Measurements from ENCODE around the gene SRPK2. TPM values are rescaled to one million over a fixed set of nuclear protein-coding genes. Genes with fewer than 3 reads are reported as not detected.

Gene SRPK2
- total RNA-seq, 1 donor from 2014 or later: 71.4 TPM

DNA sequence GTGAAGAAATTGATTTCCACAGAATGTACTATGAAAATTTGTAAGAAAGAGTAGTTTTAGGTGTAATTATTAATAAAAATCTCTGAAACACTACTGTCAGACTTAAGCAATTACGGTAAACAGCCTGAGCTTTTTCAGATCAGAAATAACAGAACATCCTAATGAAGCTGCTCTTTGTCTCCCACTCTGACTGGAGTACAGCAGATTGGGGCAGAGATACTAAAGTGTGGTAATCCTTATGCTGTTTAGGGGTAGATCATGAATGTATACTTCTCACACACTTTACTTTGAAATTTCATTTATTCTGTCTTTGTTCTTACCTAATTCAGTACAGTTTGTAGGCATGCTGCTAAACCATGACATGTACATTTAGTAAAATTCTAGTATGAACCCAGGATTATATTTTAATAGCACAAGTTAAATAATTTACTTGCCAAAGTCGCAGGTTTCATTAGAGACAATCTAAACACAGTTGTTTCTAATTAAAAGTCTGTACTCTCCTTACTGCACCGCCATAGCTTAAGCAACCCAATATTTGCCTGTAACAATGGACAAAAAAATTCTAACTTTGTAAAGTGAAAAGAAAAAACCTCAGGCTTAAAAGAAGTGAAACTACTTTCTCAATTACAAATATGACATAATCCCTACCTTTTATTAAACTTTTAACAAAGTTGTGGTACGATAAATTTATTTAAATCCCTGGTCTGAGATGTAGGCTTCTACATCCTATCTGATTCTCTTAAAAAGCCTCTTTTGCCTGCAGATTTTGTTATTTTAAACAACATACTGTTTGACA, 286.0 kb downstream of the SRPK2 start:
- no peak for DNase-seq (ENCODE audit: low read depth)

DNA sequence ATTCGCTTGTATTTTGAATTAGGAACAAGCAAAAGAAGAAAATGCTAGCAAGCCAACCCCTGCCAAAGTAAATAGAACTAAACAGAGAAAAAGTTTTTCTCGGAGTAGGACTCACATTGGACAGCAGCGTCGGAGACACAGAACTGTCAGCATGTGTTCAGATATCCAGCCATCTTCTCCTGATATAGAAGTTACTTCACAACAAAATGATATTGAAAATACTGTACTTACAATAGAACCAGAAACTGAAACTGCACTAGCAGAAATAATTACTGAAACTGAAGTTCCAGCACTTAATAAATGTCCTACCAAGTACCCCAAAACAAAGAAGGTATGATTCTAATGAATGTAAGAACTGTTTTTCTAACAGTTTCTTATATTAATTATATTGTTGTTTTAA, 286.9 kb downstream of the SRPK2 start:
- no peak for DNase-seq (ENCODE audit: low read depth)

DNA sequence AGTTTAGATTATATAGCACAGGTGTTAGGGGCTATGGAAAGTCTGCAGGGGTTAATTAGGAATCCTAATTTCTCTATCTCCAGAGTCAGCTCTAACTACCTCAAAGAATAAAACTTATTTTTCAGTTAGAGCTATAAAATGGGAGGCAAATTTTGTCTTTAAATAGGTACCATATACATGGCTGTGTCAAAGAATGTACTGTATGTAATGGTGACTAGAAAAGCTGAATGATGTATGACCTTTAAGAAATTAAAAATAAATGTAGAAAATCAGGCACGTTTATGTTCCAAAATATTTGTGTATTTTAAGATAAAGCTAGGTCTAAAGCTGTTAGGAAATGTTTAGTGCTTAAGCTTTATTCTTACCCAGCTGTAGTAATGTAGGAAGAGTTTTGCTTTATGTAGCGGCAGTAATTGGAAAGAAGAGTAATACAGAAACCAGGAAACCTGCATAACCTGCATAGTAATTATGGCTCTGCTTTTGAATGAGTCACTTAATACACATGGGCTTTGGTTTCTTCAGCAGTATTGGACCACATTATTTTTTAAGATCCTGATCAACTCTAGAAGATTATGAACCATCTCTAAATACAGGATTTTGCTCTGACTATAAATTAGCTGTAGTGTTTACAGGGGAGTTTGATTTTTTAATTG, 289.7 kb downstream of the SRPK2 start:
- no peak for DNase-seq (ENCODE audit: low read depth)

DNA sequence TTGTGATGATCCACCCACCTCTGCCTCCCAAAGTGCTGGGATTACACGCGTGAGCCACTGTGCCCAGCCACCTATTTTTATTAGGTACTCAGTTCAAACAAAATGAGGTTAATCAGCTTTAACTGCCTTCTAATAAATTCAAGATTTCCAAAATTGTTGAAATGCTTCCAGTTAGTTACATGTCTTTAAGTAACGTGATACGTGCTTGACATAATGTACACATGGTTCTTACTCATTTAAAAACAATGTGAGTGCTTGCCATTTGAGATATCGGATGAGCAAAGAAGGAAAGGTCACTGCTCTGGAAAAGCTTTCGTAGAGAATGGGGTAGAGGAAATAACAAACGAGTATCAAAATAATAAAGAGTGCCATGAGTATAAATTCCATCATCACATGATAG, 291.1 kb downstream of the SRPK2 start:
- peak; percentile 22 for DNase-seq (ENCODE audit: low read depth)

DNA sequence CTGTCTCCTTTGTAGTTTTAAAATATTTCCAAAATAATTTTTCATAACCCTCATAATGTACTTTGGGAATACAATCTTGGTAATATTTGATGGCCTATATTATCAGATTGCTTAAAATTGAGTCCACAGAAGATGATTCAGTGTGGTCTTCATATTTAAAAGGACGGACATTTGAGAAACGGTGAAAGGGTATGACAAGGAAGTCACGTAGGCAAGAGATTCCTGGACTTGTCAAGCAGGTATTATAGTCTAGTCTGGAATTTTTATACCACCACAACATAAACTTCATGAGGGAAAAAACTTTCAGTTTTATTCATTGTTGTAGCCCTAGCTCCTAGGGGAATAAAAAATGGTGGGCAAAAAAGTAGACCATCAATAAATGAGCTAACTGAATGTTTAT, 292.4 kb downstream of the SRPK2 start:
- DNase-seq (ENCODE audit: low read depth): no peak

DNA sequence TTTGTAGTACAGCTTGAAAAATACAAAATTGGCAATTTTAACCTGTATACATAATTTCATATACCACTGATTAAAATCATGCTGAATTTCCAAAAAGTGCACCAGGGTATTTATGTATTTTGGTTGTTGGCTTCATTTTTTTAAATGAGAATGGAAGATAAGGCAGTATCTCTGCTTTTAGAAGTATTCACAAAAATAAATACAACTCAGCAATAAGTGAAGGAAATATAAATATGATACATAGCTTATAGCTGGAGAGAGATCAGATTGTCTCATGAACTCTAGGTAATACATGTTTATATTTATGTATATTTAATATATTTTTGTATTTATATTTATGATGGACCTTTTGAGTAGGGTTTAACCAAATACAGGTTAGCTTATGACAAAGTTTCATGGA, 293.8 kb downstream of the SRPK2 start:
- no peak for DNase-seq (ENCODE audit: low read depth)

DNA sequence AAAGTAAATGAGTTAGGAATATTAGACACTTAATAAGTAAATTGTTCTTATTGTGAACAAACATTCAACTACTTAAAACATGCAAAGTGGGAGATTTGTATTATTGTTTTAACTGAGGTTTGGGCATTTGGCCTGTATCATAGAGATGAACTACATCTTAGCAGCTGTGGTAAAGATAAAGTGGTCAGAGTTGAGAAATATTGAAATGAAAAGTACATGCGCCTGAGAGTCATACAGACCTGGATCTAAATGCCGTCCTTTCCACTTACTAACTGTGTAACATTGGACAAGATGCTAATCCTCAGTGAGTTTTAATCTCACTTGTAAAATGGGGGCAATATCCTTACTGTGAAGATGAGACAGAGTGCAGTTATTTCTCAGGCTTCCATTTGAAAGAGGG, 300.3 kb downstream of the SRPK2 start:
- DNase-seq (ENCODE audit: low read depth): no peak

DNA sequence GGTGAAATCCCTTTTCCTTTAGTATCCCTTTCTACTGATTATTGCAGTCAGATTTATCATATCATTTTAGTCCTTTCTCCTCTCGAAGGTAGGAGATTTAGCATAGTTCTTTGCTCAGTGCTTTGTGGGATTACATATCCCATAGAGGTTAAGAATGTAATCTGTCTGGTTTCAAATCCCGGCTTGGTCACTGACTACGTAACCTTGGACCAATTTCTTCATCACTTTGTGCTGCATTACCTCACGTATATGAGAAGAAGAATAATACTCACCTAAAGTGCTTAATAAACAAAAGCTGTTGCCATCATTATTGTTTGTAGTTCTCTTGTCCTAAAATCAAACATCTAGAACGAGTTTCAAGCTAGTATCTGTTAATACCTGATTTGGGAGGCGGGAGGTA, 300.7 kb downstream of the SRPK2 start:
- DNase-seq (ENCODE audit: low read depth): no peak

DNA sequence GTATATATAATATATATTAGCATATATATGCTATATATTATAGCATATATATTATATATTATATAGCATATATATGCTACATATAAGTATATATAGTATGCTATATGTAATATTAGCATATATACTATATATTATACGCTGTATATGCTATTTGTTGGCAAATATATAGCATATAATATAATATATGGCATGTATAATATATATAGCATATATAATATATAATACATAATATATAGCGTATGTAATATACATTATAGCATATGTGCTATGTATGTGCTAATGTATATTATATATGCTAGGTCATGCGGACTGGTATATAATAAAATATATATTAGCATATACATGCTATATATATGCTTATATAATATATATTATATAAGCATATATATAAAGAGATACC, 301.9 kb downstream of the SRPK2 start:
- no peak for DNase-seq (ENCODE audit: low read depth)

DNA sequence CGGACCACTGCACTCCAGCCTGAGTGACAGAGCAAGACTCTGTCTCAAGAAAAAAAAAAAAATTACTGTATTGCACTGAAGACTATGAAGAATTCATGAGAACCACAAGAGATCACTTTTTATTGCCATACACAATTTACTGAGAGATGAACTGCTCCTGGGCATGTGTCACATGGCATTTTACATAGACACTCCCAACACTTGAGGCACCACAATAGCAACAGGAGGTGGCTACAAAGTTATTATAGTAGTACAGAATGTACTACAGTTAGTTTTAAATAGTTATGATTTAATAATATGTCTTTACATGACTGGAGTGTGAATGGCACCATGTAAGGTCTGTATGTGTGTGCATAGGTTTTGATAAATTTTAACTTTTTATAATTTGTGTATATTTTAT, 304.1 kb downstream of the SRPK2 start:
- peak; percentile 31 for DNase-seq (ENCODE audit: low read depth)

DNA sequence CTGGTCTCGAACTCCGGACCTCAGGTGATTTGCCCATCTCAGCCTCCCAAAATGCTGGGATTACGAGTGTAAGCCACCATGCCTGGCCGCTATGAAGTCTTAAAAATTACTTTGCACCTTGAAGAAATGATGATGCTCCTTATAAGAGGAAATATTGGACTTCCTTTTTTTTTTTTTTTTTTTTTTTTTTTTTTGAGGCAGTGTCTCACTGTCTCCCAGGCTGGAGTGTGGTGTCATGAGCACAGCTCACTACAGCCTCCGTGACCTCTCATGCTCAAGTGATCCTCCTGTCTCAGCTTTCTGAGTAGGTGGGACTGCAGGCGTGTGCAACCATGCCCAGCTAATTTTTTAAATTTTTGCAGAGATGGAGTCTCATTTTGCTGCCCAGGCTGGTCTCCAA, 309.4 kb downstream of the SRPK2 start:
- no peak for DNase-seq (ENCODE audit: low read depth)

DNA sequence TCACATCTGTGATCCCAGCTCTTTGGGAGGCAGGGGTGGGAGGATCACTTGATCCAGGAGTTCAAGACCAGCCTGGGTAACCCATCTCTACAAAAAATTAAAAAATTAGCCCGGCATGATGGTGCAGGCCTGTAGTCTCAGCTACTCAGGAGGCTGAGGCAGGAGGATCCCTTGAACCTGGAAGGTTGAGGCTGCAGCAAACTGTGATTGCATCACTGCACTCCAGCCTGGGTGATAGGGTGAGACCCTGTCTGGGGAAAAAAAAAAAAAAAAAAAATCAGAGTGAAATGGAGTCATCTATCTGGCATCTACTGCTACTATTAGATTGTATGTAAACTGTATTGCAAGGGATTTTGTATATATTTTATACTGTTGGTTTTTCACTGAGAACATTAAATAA, 315.6 kb downstream of the SRPK2 start:
- DNase-seq (ENCODE audit: low read depth): no peak

DNA sequence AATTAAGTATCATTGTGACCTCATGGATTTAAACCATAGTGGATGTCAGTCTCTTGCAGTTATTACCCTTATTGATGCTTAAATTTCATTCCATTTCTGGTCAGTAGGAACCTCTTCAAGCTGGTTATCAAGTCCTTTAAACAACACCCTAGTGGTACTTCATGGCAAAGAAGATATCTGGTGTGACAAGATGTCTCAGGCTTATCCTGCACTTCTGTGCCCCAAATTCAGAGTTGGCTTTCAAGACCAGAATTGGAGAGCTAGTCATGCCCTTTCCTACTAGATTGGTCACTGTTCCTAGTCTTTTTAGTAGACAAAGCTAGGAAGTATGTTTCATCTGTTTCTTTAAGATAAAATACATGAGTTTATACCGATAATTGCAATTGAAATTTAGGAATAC, 319.8 kb downstream of the SRPK2 start:
- DNase-seq (ENCODE audit: low read depth): no peak

DNA sequence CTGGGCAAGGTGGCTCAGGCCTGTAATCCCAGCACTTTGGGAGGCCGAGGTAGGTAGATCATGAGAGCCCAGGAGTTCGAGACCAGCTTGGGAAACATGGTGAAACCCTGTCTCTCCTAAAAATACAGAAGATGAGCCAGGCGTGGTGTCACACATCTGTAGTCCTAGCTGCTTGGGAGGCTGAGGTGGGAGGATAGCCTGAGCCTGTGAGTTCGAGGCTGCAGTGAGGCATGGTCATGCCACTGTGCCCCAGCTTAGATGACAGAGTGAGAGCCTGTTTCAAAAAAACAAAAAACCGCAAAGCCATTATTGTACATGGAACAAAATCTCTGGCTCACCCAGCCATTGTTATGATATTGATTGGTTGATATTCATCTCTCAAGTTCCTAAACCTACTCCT, 321.0 kb downstream of the SRPK2 start:
- DNase-seq (ENCODE audit: low read depth): no peak

Other genes with a start within 250 kb of the SRPK2 start
- gene PUS7, start 133.3 kb upstream of the SRPK2 start, total RNA-seq: 22.3 and 38.5 TPM in 2 replicates
- 14.6 and 19.1 TPM in 2 replicates for gene RINT1, start 143.3 kb upstream of the SRPK2 start, total RNA-seq
- 0.42 TPM in 1 of 2 replicates, not detected in the other for gene EFCAB10, start 192.6 kb upstream of the SRPK2 start, total RNA-seq

Data from myocyte (in vitro differentiated cells).